ENCODE data around the gene NEDD4L. TPM values are rescaled to one million over a fixed set of nuclear protein-coding genes. Genes with fewer than 3 reads are reported as not detected.
"Not testable (repeated sequence)": the region's sequence is repeated elsewhere in the genome, so short reads cannot be mapped to it uniquely, and the experiment has no call there.

NEDD4L gene
- total and polyA plus RNA-seq, 2 experiments from 2014 or later: 36.2 to 72.3 TPM

- TF ChIP-seq REST (IDR thresholded peaks at IDR 0.05; ENCODE audit: unreplicated experiment): no peak
- no peak for TF ChIP-seq JUNB (IDR thresholded peaks at IDR 0.05; ENCODE audit: unreplicated experiment)
Observed at GRCh38 chr18:58264075-58264474, 220.0 kb downstream of the NEDD4L start (continued).

GRCh38 chr18:58264840-58265239 is 220.8 kb downstream of the NEDD4L start:
- Histone ChIP-seq H3K79me2 (replicated peaks; ENCODE audit: insufficient read depth) (peaks cover 69% of the 10 kb centered on the region), H3F3A (replicated peaks; ENCODE audit: low read depth) (no peaks in the 10 kb centered on the region), H3K4me3 (no peak overlapping the region), H3K27me3 (ENCODE audit: insufficient read depth) (no peaks in the 10 kb centered on the region), H3K9me2 (ENCODE audit: insufficient read depth) (no peaks in the 10 kb centered on the region), H4K20me1 (replicated peaks; ENCODE audit: insufficient read depth) (no peaks in the 10 kb centered on the region), H3K4me2 (no peak overlapping the region), H3K27ac (ENCODE audit: low read depth) (no peak overlapping the region), H3K4me1 (ENCODE audit: insufficient read depth) (peaks cover 16% of the 10 kb centered on the region), H2AFZ (no peak overlapping the region), H3K36me3 (ENCODE audit: insufficient read depth) (no peaks in the 10 kb centered on the region)
- H3K27me3 Mint-ChIP-seq (ENCODE audit: insufficient read depth, low read depth, poor library complexity): no peaks in the 10 kb centered on the region
- TF ChIP-seq CREB1 (CRISPR knock-in tag; IDR thresholded peaks at IDR 0.05; ENCODE audit: low read depth): no peak
- TF ChIP-seq, protein P1, sequence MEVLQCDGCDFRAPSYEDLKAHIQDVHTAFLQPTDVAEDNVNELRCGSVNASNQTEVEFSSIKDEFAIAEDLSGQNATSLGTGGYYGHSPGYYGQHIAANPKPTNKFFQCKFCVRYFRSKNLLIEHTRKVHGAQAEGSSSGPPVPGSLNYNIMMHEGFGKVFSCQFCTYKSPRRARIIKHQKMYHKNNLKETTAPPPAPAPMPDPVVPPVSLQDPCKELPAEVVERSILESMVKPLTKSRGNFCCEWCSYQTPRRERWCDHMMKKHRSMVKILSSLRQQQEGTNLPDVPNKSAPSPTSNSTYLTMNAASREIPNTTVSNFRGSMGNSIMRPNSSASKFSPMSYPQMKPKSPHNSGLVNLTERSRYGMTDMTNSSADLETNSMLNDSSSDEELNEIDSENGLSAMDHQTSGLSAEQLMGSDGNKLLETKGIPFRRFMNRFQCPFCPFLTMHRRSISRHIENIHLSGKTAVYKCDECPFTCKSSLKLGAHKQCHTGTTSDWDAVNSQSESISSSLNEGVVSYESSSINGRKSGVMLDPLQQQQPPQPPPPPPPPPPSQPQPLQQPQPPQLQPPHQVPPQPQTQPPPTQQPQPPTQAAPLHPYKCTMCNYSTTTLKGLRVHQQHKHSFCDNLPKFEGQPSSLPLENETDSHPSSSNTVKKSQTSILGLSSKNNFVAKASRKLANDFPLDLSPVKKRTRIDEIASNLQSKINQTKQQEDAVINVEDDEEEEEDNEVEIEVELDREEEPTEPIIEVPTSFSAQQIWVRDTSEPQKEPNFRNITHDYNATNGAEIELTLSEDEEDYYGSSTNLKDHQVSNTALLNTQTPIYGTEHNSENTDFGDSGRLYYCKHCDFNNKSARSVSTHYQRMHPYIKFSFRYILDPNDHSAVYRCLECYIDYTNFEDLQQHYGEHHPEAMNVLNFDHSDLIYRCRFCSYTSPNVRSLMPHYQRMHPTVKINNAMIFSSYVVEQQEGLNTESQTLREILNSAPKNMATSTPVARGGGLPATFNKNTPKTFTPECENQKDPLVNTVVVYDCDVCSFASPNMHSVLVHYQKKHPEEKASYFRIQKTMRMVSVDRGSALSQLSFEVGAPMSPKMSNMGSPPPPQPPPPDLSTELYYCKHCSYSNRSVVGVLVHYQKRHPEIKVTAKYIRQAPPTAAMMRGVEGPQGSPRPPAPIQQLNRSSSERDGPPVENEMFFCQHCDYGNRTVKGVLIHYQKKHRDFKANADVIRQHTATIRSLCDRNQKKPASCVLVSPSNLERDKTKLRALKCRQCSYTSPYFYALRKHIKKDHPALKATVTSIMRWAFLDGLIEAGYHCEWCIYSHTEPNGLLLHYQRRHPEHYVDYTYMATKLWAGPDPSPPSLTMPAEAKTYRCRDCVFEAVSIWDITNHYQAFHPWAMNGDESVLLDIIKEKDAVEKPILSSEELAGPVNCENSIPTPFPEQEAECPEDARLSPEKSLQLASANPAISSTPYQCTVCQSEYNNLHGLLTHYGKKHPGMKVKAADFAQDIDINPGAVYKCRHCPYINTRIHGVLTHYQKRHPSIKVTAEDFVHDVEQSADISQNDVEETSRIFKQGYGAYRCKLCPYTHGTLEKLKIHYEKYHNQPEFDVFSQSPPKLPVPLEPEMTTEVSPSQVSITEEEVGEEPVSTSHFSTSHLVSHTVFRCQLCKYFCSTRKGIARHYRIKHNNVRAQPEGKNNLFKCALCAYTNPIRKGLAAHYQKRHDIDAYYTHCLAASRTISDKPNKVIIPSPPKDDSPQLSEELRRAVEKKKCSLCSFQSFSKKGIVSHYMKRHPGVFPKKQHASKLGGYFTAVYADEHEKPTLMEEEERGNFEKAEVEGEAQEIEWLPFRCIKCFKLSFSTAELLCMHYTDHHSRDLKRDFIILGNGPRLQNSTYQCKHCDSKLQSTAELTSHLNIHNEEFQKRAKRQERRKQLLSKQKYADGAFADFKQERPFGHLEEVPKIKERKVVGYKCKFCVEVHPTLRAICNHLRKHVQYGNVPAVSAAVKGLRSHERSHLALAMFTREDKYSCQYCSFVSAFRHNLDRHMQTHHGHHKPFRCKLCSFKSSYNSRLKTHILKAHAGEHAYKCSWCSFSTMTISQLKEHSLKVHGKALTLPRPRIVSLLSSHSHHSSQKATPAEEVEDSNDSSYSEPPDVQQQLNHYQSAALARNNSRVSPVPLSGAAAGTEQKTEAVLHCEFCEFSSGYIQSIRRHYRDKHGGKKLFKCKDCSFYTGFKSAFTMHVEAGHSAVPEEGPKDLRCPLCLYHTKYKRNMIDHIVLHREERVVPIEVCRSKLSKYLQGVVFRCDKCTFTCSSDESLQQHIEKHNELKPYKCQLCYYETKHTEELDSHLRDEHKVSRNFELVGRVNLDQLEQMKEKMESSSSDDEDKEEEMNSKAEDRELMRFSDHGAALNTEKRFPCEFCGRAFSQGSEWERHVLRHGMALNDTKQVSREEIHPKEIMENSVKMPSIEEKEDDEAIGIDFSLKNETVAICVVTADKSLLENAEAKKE (CRISPR knock-in tag; IDR thresholded peaks at IDR 0.05): no peak
- TF ChIP-seq REST (IDR thresholded peaks at IDR 0.05; ENCODE audit: unreplicated experiment): no peak
- TF ChIP-seq NANOG (IDR thresholded peaks at IDR 0.05; ENCODE audit: borderline replicate concordance): no peak
- no peak overlapping the region for H3K27ac Mint-ChIP-seq
- no peaks in the 10 kb centered on the region for H3K36me3 Mint-ChIP-seq (ENCODE audit: low read depth)
- DNase-seq (ENCODE audit: low spot score) (no peak), ATAC-seq (no peak)
- no peak overlapping the region for H3K4me3 Mint-ChIP-seq
- H3K4me1 Mint-ChIP-seq: peaks cover 44% of the 10 kb centered on the region
- no peaks in the 10 kb centered on the region for H3K9me3 Mint-ChIP-seq

DNA sequence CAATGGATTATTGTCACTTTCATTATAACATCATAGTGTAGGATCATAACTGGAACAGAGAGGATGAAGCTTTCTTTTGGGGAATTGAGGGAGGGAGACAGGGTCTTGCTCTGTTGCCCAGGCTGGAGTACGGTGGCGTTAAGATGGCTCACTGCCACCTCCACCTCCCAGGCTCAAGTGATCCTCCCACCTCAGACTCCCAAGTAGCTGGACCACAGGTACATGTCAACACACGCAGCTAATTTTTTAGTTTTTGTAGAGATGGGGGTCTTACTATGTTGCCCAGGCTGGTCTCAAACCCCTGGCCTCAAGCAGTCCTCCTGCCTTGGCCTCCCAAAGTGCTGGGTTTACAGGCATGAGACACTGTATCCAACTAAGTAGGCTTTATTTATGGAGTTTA is 221.5 kb downstream of the NEDD4L start:
- H3K4me3 ChIP-seq; H3K36me3 ChIP-seq (ENCODE audit: insufficient read depth); H3K27me3 Mint-ChIP-seq (ENCODE audit: insufficient read depth, low read depth, poor library complexity); H3K4me2 ChIP-seq; H3K9me3 Mint-ChIP-seq; H3K27ac Mint-ChIP-seq; H3K27ac ChIP-seq (ENCODE audit: low read depth); ATAC-seq; H3K36me3 Mint-ChIP-seq (ENCODE audit: low read depth); H3K9me2 ChIP-seq (ENCODE audit: insufficient read depth); H4K20me1 ChIP-seq (replicated peaks; ENCODE audit: insufficient read depth); H2AFZ ChIP-seq; DNase-seq (ENCODE audit: low spot score); H3K4me3 Mint-ChIP-seq; H3F3A ChIP-seq (replicated peaks; ENCODE audit: low read depth); H3K27me3 ChIP-seq (ENCODE audit: insufficient read depth): not testable (repeated sequence)
- peaks cover 44% of the 10 kb centered on the region for H3K4me1 Mint-ChIP-seq
- Histone ChIP-seq H3K4me1 (ENCODE audit: insufficient read depth) (peaks cover 16% of the 10 kb centered on the region), H3K79me2 (replicated peaks; ENCODE audit: insufficient read depth) (peaks cover 63% of the 10 kb centered on the region)
